Thoracic aorta endothelial cell (primary cell): ENCODE results near the gene SASS6. TPM values are rescaled to one million over a fixed set of nuclear protein-coding genes. Genes with fewer than 3 reads are reported as not detected.

ENCODE experiments used
- small RNA-seq: library from RNA; depleted of rRNA; stranded (forward); fragments of <200 nt; gene quantifications from one replicate; pipeline ENCODE3, GENCODE V24; 2012
- total RNA-seq: library from RNA; depleted of rRNA; stranded (reverse); fragments of >200 nt; gene quantifications from 2 replicates; pipeline ENCODE4 v1.2.3, GENCODE V29; 2012

SASS6 gene, protein sequence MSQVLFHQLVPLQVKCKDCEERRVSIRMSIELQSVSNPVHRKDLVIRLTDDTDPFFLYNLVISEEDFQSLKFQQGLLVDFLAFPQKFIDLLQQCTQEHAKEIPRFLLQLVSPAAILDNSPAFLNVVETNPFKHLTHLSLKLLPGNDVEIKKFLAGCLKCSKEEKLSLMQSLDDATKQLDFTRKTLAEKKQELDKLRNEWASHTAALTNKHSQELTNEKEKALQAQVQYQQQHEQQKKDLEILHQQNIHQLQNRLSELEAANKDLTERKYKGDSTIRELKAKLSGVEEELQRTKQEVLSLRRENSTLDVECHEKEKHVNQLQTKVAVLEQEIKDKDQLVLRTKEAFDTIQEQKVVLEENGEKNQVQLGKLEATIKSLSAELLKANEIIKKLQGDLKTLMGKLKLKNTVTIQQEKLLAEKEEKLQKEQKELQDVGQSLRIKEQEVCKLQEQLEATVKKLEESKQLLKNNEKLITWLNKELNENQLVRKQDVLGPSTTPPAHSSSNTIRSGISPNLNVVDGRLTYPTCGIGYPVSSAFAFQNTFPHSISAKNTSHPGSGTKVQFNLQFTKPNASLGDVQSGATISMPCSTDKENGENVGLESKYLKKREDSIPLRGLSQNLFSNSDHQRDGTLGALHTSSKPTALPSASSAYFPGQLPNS
- 7.6 and 12.9 TPM in 2 replicates for total RNA-seq

DNA sequence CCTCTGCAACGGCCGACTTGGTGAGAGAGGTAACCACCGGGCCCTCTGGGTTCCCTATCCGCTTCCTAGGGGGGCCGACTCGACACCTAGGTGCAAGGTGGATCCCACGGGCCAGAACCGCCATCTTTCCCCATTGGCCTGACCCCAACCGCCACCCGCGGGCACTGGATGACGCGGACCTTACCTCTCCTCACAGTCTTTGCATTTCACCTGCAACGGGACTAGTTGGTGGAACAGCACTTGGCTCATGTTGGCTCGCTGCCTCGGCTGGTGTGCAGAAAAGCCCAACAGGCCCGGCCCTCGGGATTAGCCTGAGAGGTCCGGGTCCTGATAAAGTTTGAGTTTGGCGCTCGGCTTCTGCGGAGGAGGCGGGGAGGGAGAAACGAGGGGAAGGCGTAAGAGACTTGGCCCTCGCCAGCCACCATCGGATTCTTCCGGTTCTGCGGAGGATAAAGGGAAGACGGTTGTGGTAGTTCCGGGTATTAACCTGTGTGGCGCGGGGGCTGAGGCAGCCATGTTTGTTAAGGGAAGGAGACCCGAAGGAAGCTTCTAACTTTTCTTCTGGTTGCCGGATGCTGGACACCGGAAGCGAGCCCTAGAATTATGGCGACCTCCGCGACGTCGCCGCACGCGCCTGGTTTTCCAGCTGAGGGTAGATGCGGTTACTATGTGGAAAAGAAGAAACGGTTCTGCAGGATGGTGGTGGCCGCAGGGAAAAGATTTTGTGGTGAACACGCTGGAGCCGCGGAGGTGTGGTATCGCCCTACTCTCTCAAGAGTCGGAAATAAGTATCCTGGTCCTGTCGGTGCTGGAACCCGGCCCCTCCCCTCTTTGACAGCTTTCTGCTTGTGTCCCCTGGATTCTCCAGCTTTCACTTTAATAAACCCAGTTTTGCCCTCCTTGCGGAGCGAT, at the start of gene SASS6, which contains the start of gene TRMT13:
Gene SASS6, minus strand, starts transcription at position 365 of the 912 bp plus-strand sequence. Its CDS starts 116 bp downstream, at position 249.
Gene TRMT13, plus strand, starts transcription at position 598 of the 912 bp plus-strand sequence. Its CDS starts 6 bp downstream, at position 604.

DNA sequence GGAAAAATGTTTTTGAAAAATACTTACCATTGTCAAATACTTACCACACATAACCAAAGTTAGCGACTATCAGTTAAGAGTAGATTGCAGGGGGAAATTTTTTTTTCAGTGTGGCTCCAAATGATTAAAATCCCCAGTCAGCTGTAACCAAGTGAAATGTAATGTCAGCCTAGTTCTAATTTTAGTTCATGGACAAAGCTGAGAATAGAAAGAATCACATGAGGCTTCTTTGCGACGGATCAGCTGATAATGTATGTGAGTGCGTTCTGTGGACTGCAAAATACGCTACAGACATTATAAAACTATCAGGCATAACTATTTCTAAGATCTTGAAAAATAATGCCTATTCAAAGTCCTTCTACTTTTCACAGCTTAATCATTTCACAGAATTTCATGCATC, 45.4 kb upstream of the SASS6 start, which contains the start of gene LRRC39:
Gene LRRC39, minus strand, starts transcription at position 166 of the 400 bp plus-strand sequence. CDS start 9,740 bp downstream, outside the sequence.

Small RNA genes within 50 kb of the gene (small RNA-seq; reads per million reads assigned to genes)
- 0.35 reads per million for gene AC093019.1

Other genes with a start within 250 kb of the SASS6 start
- gene SLC35A3, start 162.9 kb downstream of the SASS6 start, total RNA-seq: 44.1 and 44.7 TPM in 2 replicates
- 20.2 and 21.7 TPM in 2 replicates for gene TRMT13, start 233 bp upstream of the SASS6 start, total RNA-seq
- 0.43 and 0.53 TPM in 2 replicates for gene LRRC39, start 45.3 kb upstream of the SASS6 start, total RNA-seq
- gene DBT, start 116.9 kb upstream of the SASS6 start, total RNA-seq: 8.4 and 9.6 TPM in 2 replicates
- gene RTCA, start 133.3 kb upstream of the SASS6 start, total RNA-seq: 63.2 and 70.9 TPM in 2 replicates
- 35.1 and 36.0 TPM in 2 replicates for gene CDC14A, start 219.6 kb upstream of the SASS6 start, total RNA-seq